ENCODE results near the gene WDR47. TPM values are rescaled to one million over a fixed set of nuclear protein-coding genes. Genes with fewer than 3 reads are reported as not detected.
A peak's percentile ranks its signal among the peaks of the same experiment; 100 is the strongest.

WDR47 gene
- total RNA-seq, 1 experiment from 2014 or later = 9.3 TPM

DNA sequence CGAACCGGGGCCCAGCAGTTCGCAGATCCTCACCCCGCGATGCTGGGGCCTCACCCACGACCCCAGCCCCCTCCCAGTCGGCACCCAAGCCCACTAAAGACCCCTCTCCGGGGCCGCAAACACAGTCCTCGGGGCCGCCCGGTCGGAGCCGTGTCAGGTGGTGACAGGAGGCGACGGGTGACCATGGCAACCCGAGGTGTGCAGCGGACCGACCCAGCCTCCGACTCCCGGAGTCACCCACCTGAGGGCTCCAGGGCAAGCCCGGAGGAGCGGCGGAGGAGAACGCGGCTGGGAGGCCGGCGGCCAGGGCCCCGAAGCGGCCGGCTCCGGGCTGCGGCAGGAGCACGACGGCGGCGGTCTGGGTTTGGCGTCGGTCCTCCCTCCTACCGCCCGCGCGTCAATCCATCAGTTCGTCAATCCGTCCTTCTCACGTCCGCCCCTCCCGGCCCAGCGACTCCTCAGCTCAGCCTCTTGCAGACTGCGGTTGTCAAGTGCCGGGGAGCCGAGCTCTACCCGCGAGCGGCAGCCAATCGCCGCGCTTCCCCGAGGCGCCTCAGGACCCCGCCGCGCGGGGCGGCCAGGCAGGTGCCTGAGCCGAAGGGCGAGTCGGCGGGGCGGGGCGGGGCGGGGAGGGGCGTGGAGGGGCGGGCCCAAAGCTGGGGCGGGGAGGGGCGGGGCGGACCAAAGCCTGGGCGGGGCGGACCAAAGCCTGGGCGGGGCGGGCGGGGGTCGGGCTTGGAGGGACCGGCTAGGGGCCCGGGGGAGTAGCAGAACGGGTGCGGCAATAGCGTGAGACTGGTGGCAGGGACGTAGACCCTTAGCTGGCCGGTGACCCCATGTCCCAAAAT, at the start of gene WDR47 (continued):
- TF ChIP-seq ZNF274 (IDR thresholded peaks at IDR 0.05; ENCODE audit: low read depth, low read length) (no peak), EZH2phosphoT487 (IDR thresholded peaks at IDR 0.05; ENCODE audit: borderline replicate concordance) (no peak), CEBPB (IDR thresholded peaks at IDR 0.05; ENCODE audit: low read depth) (no peak), YY1 (IDR thresholded peaks at IDR 0.05; ENCODE audit: extremely low read depth, insufficient replicate concordance, low read depth, low read length) (peak; percentile 63), EGR1 (IDR thresholded peaks at IDR 0.05; ENCODE audit: low read depth) (no peak), ELF1 (IDR thresholded peaks at IDR 0.05; ENCODE audit: borderline replicate concordance, low read depth) (no peak), POLR2A (IDR thresholded peaks at IDR 0.05; ENCODE audit: borderline replicate concordance, extremely low read depth, insufficient read depth, insufficient read length) (peak; percentile 85)

DNA sequence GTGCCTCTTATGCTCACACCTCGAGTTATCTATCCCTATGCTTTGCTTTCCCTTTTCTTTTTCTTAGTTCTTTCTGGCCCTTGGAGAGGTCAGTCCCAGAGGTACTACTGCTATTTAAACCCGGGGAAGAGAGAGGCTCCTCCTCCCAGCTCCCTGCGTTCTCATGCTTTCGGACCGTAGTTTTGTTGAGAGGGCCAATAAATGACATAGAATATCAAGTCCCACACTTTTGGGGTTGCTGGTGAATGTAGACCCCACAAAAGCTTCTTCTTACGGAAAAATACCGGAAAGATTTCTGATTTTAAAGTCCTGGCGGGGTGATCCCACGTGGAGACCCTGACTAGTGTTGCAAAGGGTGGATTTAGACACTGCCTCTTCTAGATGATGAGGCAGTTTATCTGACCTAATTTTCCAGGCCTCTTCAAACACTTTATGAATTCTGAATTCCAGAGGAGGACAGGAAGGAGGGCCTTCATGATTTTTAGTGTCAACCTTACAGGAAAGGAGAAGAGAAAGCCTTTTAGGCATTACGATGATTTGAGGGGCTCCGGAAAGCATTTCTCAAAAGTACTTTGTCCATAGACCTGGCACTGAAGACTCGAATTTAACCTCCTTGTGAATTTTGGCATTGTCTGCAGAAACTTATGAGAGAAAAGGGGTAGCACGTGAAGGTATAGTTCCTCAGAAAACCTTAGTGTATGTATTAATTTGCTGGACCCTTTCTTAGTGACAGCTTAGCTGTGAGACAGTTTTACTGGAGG, 49.4 kb upstream of the WDR47 start:
- H3K4me3 ChIP-seq (replicated peaks in 1 of 2; ENCODE audit: low read depth in 1 of 2, low read length in 2 of 2) = peak overlapping the region; percentile 81 to 87
- ChIA-PET POLR2A (interaction anchor here (1.0 to 2.1 kb wide), 3 partner anchors 9 to 15 kb away, joined by 4 to 18 read pairs (median 7); partner anchors contain the start of gene TAF13), CTCF (interaction anchor here (1.5 to 2.5 kb wide), 2 partner anchors 9 to 15 kb away, joined by 3 to 21 read pairs; partner anchors contain the start of gene TAF13), RAD21 (ENCODE audit: low non-redundant PET in 1 of 2, low total read pairs in 2 of 2, uncharacterized antibody in 2 of 2, unreplicated experiment in 2 of 2) (no interaction called here)
- H3K9me3 ChIP-seq (ENCODE audit: control insufficient read depth in 1 of 2, insufficient read depth in 1 of 2, low read depth in 1 of 2, low read length in 2 of 2) = no peaks in the 10 kb centered on the region
- peaks cover 0 to 7% of the 10 kb centered on the region in 2 experiments; a peak in 1 of 4 replicates for H3K36me3 ChIP-seq (ENCODE audit: control insufficient read depth in 1 of 2, insufficient read depth in 2 of 2, low read length in 2 of 2)
- TSS peak; percentile 55 for BruUV-seq (replicated peaks)
- H3K4me2 ChIP-seq (ENCODE audit: low read length) = peak overlapping the region; percentile 87
- peak overlapping the region; percentile 71 for H3K9ac ChIP-seq (ENCODE audit: low read length)
- H3K4me1 ChIP-seq (ENCODE audit: control insufficient read depth in 1 of 2, insufficient read depth in 2 of 2, low read length in 2 of 2) = peaks cover 5 to 27% of the 10 kb centered on the region in 2 experiments; a peak in 3 of 4 replicates
- TF ChIP-seq YY1 (IDR thresholded peaks at IDR 0.05; ENCODE audit: extremely low read depth, insufficient replicate concordance, low read depth, low read length) (no peak), EZH2 (IDR thresholded peaks at IDR 0.05) (no peak)
- TF ChIP-seq, protein P1, sequence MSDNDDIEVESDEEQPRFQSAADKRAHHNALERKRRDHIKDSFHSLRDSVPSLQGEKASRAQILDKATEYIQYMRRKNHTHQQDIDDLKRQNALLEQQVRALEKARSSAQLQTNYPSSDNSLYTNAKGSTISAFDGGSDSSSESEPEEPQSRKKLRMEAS (IDR thresholded peaks at IDR 0.05) = peak; percentile 10; the same call in 1 of the 2 replicates
- intact Hi-C loops (cut with micrococcal nuclease) = no loop called here
- H3K27me3 ChIP-seq (ENCODE audit: insufficient read depth, low read length) = no peaks in the 10 kb centered on the region
- H3K79me2 ChIP-seq (ENCODE audit: insufficient read depth, low read length) = peaks cover 24% of the 10 kb centered on the region
- peak overlapping the region; percentile 75 for H2AFZ ChIP-seq (ENCODE audit: low read depth, low read length, poor library complexity, severe bottlenecking)
- H4K20me1 ChIP-seq (ENCODE audit: insufficient read depth) = no peaks in the 10 kb centered on the region
- DNase-seq (ENCODE audit: low read depth, low spot score) (no peak), ATAC-seq (peak; percentile 83)
- H3K9me2 ChIP-seq (ENCODE audit: insufficient read depth) = no peaks in the 10 kb centered on the region
- H3K27ac ChIP-seq (ENCODE audit: low read depth, low read length) = peak overlapping the region; percentile 65
